ENCODE measurements around the gene TRIM39. TPM values are rescaled to one million over a fixed set of nuclear protein-coding genes. Genes with fewer than 3 reads are reported as not detected.
A peak's percentile ranks its signal among the peaks of the same experiment; 100 is the strongest.

The TRIM39 gene
- total and polyA plus RNA-seq, 9 of the 15 experiments (the other 6 are each of a cell fraction or from before 2014, with no cell fraction given): 5.6 to 17.7 (median 12.8) TPM

- H3K27me3 ChIP-seq (ENCODE audit: control insufficient read depth in 2 of 2, insufficient read depth in 2 of 2, low read length in 2 of 2): no peaks in the 10 kb centered on the region
- in situ Hi-C loops (cut with MboI) (no loop called here), intact Hi-C loops (cut with micrococcal nuclease) (loop anchor here (1.0 to 10.0 kb wide), 2 partner anchors 20 to 281 kb away; partner anchors contain the start of genes POLR1H, PPP1R11 and TRIM39)
- ChIA-PET POLR2A (interaction anchor here (0.7 to 0.8 kb wide), 3 partner anchors 18 to 1874 kb away, joined by 3 read pairs; no protein-coding TSS in a partner anchor), CTCF (ENCODE audit: low intra/inter-chr PET ratio) (no interaction called here)
- H3K9ac ChIP-seq (ENCODE audit: insufficient read depth in 1 of 2, low read depth in 2 of 2, low read length in 2 of 2): peak overlapping the region; percentile 78 to 81; a peak in 3 of 4 replicates
- peaks cover 38 to 42% of the 10 kb centered on the region in 2 experiments for H3K4me1 ChIP-seq (replicated peaks in 1 of 2; ENCODE audit: control insufficient read depth in 2 of 2, insufficient read depth in 2 of 2, low read length in 2 of 2)
- no peaks in the 10 kb centered on the region for H3K9me3 ChIP-seq (replicated peaks; ENCODE audit: control insufficient read depth, insufficient read depth, low read depth, low read length)
- 7% methylated on average over 4 of the region's 4 CpGs for WGBS (ENCODE audit: insufficient coverage, low coverage, missing lambda C conversion rate)
- FAIRE-seq (peak; percentile 62), DNase-seq (ENCODE audit: extremely low read depth in 1 of 4, low spot score in 3 of 4) (peak in 2 of 4 experiments; percentile 52 to 54), ATAC-seq (no peak)
- peak; percentile 59; the same call in 1 of the 2 replicates for TF ChIP-seq THRAP3 (IDR thresholded peaks at IDR 0.05; ENCODE audit: borderline replicate concordance)
- peak; percentile 48 for TF ChIP-seq CBFA2T3 (IDR thresholded peaks at IDR 0.05)
- TF ChIP-seq FOXK1 (CRISPR knock-in tag; IDR thresholded peaks at IDR 0.05; ENCODE audit: borderline replicate concordance): 0 out of 2 replicates have a peak, but pooled peaks have one; percentile 12
- TF ChIP-seq DPF2 (IDR thresholded peaks at IDR 0.05): 0 out of 2 replicates have a peak, but pooled peaks have one; percentile 12
- peak; percentile 23; the same call in 1 of the 2 replicates for TF ChIP-seq ARID1B (IDR thresholded peaks at IDR 0.05)
- TF ChIP-seq SMARCA4 (IDR thresholded peaks at IDR 0.05): 0 out of 2 replicates have a peak, but pooled peaks have one; percentile 26
- peak; percentile 9 for TF ChIP-seq ZNF280A (IDR thresholded peaks at IDR 0.05; ENCODE audit: low read depth, partially characterized antibody)
- TF ChIP-seq RBM14 (IDR thresholded peaks at IDR 0.05; ENCODE audit: borderline replicate concordance, insufficient read depth, low read depth, low read length): no peak
- peak; percentile 23; the same call in 1 of the 2 replicates for TF ChIP-seq NCOR1 (IDR thresholded peaks at IDR 0.05)
- no peak for TF ChIP-seq IRF1 (CRISPR knock-in tag; IDR thresholded peaks at IDR 0.05; ENCODE audit: borderline replicate concordance)
- peak overlapping the region; percentile 76 for H3K4me2 ChIP-seq (ENCODE audit: insufficient read depth, low read length)
- H3K4me3 ChIP-seq: peak overlapping the region; percentile 82
- no peaks in the 10 kb centered on the region for H3K9me1 ChIP-seq (ENCODE audit: control insufficient read depth, insufficient read depth, low read length)
- H3K27ac ChIP-seq (ENCODE audit: extremely low read depth, low read depth, low read length): peak overlapping the region; percentile 18; the same call in 2 of the 3 replicates
- peaks cover 44% of the 10 kb centered on the region for H3K36me3 ChIP-seq (ENCODE audit: control insufficient read depth, insufficient read depth, low read length)
- no peaks in the 10 kb centered on the region for H4K20me1 ChIP-seq (replicated peaks; ENCODE audit: control insufficient read depth, insufficient read depth, low read length)
- no peak overlapping the region for H2AFZ ChIP-seq (ENCODE audit: low read depth, low read length)
- TSS peak; percentile 74 for BruUV-seq (replicated peaks)
- peaks cover 16% of the 10 kb centered on the region for H3K79me2 ChIP-seq (ENCODE audit: control insufficient read depth, insufficient read depth, low read length)
Observed at GRCh38 chr6:30345852-30346251, 19.1 kb downstream of the TRIM39 start.
